IMR-90 (cell line): Measurements from ENCODE around the gene TMEM184C. TPM values are rescaled to one million over a fixed set of nuclear protein-coding genes. Genes with fewer than 3 reads are reported as not detected.

Source experiments
- ATAC-seq: fragments of 200-7000 bp; cut with Tn5 transposase; 2 replicates; pipeline ENCODE4 v1.9.1; 2020; ENCODE audit warnings: low read depth, mild to moderate bottlenecking, moderate library complexity
- BruUV-seq: library from RNA; stranded (reverse); fragments of 400-500 nt; replicated peaks from 2 replicates; lab custom pipeline; 2021; lab: Mats Ljungman, UMichigan
- CTCF ChIA-PET: fragments of 300-600 bp; formaldehyde crosslinking; extraction: SDS; loops from one replicate; lab custom pipeline; 2021; ENCODE audit warnings: antibody characterized with exemption; lab: Yijun Ruan, JAX
- POLR2A ChIA-PET: fragments of 300-600 bp; sonication (Branson Sonifier 250); formaldehyde crosslinking; loops from one replicate; lab custom pipeline; 2022; ENCODE audit warnings: antibody characterized with exemption; ENCODE audit not compliant: unreplicated experiment; lab: Charles Lee
- DNase-seq: peaks from one replicate; pipeline ENCODE4 v3.0.0; 2013
- H2AFZ ChIP-seq: replicated peaks from 2 replicates; pipeline ENCODE3; 2013; ENCODE audit warnings: low read length, mild to moderate bottlenecking; ENCODE audit not compliant: poor library complexity
- H2AK5ac ChIP-seq: 2 replicates; pipeline ENCODE4 v1.6.1; 2013; ENCODE audit warnings: low read depth, low read length, inconsistent platforms
- H2AK9ac ChIP-seq: replicated peaks from 2 replicates; pipeline ENCODE3; 2013; ENCODE audit warnings: mild to moderate bottlenecking, low read depth, low read length, moderate library complexity; ENCODE audit not compliant: poor library complexity
- H2BK120ac ChIP-seq: 2 replicates; pipeline ENCODE4 v1.6.1; 2013; ENCODE audit warnings: low read depth, low read length, inconsistent platforms
- H2BK15ac ChIP-seq: 3 replicates; pipeline ENCODE4 v1.6.1; 2013; ENCODE audit warnings: low read depth, low read length, inconsistent platforms
- H2BK20ac ChIP-seq: 2 replicates; pipeline ENCODE4 v1.6.1; 2013; ENCODE audit warnings: low read depth, mild to moderate bottlenecking, inconsistent platforms, low read length, moderate library complexity
- H2BK5ac ChIP-seq: 2 replicates; pipeline ENCODE4 v1.6.1; 2013; ENCODE audit warnings: mild to moderate bottlenecking, low read depth, low read length, inconsistent platforms; ENCODE audit not compliant: poor library complexity, severe bottlenecking
- H3K14ac ChIP-seq: replicated peaks from 2 replicates; pipeline ENCODE4 v1.6.1; 2013; ENCODE audit warnings: low read depth, low read length, inconsistent platforms
- H3K18ac ChIP-seq: 2 replicates; pipeline ENCODE4 v1.6.1; 2013; ENCODE audit warnings: low read depth, low read length, control low read depth
- H3K23ac ChIP-seq: 2 replicates; pipeline ENCODE4 v1.6.1; 2013; ENCODE audit warnings: low read depth, low read length, inconsistent platforms
- H3K27ac ChIP-seq: 2 replicates; pipeline ENCODE4 v1.5.1; 2013; ENCODE audit warnings: mild to moderate bottlenecking, control low read depth, low read length; ENCODE audit not compliant: insufficient read depth
- H3K27me3 ChIP-seq: 2 replicates; pipeline ENCODE4 v1.6.1; 2013; ENCODE audit warnings: low read length; ENCODE audit not compliant: control insufficient read depth, insufficient read depth
- H3K36me3 ChIP-seq: 2 replicates; pipeline ENCODE4 v1.6.1; 2013; ENCODE audit warnings: low read length, mixed read lengths; ENCODE audit not compliant: control insufficient read depth, insufficient read depth
- H3K4ac ChIP-seq: 2 replicates; pipeline ENCODE4 v1.6.1; 2013; ENCODE audit warnings: low read depth, low read length, inconsistent platforms
- H3K4me1 ChIP-seq: 2 replicates; pipeline ENCODE4 v1.6.1; 2013; ENCODE audit warnings: low read length, mixed read lengths; ENCODE audit not compliant: control insufficient read depth, insufficient read depth
- H3K4me2 ChIP-seq: 2 replicates; pipeline ENCODE4 v1.6.1; 2013; ENCODE audit warnings: low read depth, mild to moderate bottlenecking, control low read depth, low read length, moderate library complexity
- H3K4me3 ChIP-seq: 2 replicates; pipeline ENCODE4 v1.5.1; 2013; ENCODE audit warnings: low read depth, mild to moderate bottlenecking, control low read depth, low read length, moderate library complexity; ENCODE audit not compliant: insufficient read depth
- H3K56ac ChIP-seq: 2 replicates; pipeline ENCODE4 v1.6.1; 2013; ENCODE audit warnings: low read length, inconsistent platforms; ENCODE audit not compliant: insufficient read depth; ENCODE audit errors: extremely low read depth
- H3K79me1 ChIP-seq, 2 experiments: 2 replicates each; pipeline ENCODE4 v1.6.1; 2013; ENCODE audit warnings: low read length in 2 of 2, inconsistent platforms in 1 of 2, low read depth in 1 of 2
- H3K9ac ChIP-seq: 2 replicates; pipeline ENCODE4 v1.6.1; 2013; ENCODE audit warnings: low read depth, low read length, control low read depth
- H3K9me1 ChIP-seq: 2 replicates; pipeline ENCODE4 v1.6.1; 2013; ENCODE audit warnings: low read length, inconsistent platforms; ENCODE audit not compliant: insufficient read depth
- H3K9me3 ChIP-seq: 2 replicates; pipeline ENCODE4 v1.6.1; 2013; ENCODE audit warnings: low read length; ENCODE audit not compliant: control insufficient read depth, insufficient read depth
- H4K20me1 ChIP-seq: 2 replicates; pipeline ENCODE4 v1.6.1; 2013; ENCODE audit warnings: low read length, inconsistent platforms; ENCODE audit not compliant: insufficient read depth
- H4K5ac ChIP-seq: 2 replicates; pipeline ENCODE4 v1.6.1; 2013; ENCODE audit warnings: mild to moderate bottlenecking, low read depth, low read length, control low read depth
- H4K8ac ChIP-seq, 2 experiments: 2 replicates each; pipeline ENCODE4 v1.6.1; 2013; ENCODE audit warnings: low read depth in 2 of 2, low read length in 2 of 2, control low read depth in 1 of 2, inconsistent platforms in 1 of 2
- H4K91ac ChIP-seq: 2 replicates; pipeline ENCODE4 v1.6.1; 2013; ENCODE audit warnings: low read depth, low read length, inconsistent platforms; ENCODE audit not compliant: insufficient read depth
- BHLHE40 ChIP-seq: fragments of 150-350 bp; IDR thresholded peaks from 2 replicates; pipeline ENCODE4 v1.6.1; 2016; ENCODE audit warnings: mild to moderate bottlenecking, low read depth, low read length
- MAZ ChIP-seq: IDR thresholded peaks from 2 replicates; pipeline ENCODE4 v1.6.1; 2012; ENCODE audit warnings: low read depth, mild to moderate bottlenecking, low read length, improper control_type of control experiment, moderate library complexity, borderline replicate concordance
- NFE2L2 ChIP-seq: fragments of 150-350 bp; IDR thresholded peaks from 2 replicates; pipeline ENCODE4 v1.6.1; 2016; ENCODE audit warnings: low read depth, mild to moderate bottlenecking, low read length
- RFX5 ChIP-seq: IDR thresholded peaks from 2 replicates; pipeline ENCODE4 v1.8.0; 2012; ENCODE audit warnings: low read depth, mild to moderate bottlenecking, low read length, moderate library complexity
- WGBS, 2 experiments: methylation state at CpG; one replicate each; pipeline versions ENCODE4 v1.1.5 to v1.1.7; 2013; ENCODE audit warnings: missing lambda C conversion rate in 2 of 2; ENCODE audit not compliant: insufficient read length in 1 of 2; ENCODE audit errors: extremely low coverage in 2 of 2; 5-methylcytosine and 5-hydroxymethylcytosine counted together
- dilution Hi-C: fragments of 300-500 bp; cut with HindIII; formaldehyde crosslinking; loops from one replicate; pipeline ENCODE4 v1.14.3; 2018; ENCODE audit warnings: low sequenced_read_pairs; ENCODE audit not compliant: unreplicated experiment
- in situ Hi-C: fragments of 300-500 bp; cut with MboI; formaldehyde crosslinking; loops from 3 replicates; pipeline ENCODE4 v1.14.3; 2019; ENCODE audit warnings: low sequenced_read_pairs, inconsistent platforms, mixed read lengths
- intact Hi-C: fragments of 100-400 bp; cut with micrococcal nuclease; formaldehyde crosslinking; loops from 2 replicates; pipeline ENCODE4 v1.10.0; 2022
- polyA plus RNA-seq, 3 experiments: library from polyadenylated mRNA; depleted of rRNA; stranded (reverse); fragments of >200 nt; gene quantifications; 2 replicates each; pipeline ENCODE4 v1.2.3, GENCODE V29; 2012; ENCODE audit warnings: low replicate concordance in 1 of 3
- total RNA-seq: library from RNA; depleted of rRNA; stranded (reverse); fragments of >200 nt; gene quantifications from 2 replicates; pipeline ENCODE4 v1.2.3, GENCODE V29; 2012
- TF ChIP-seq, protein P1 (sequence below): fragments of 150-350 bp; IDR thresholded peaks from 2 replicates; pipeline ENCODE4 v1.6.1; 2016; ENCODE audit warnings: low read depth, mild to moderate bottlenecking, low read length, moderate library complexity, borderline replicate concordance

TMEM184C gene
- total and polyA plus RNA-seq, 2 of the 4 experiments (the other 2 are of a cell fraction): 17.4 to 67.6 TPM

GRCh38 chr4:147693218-147693617 lies 76.0 kb downstream of the TMEM184C start:
- no peak overlapping the region for H4K8ac ChIP-seq
- no peak overlapping the region for H2AK5ac ChIP-seq
- H4K91ac ChIP-seq: no peak overlapping the region
- no peaks in the 10 kb centered on the region for H3K4me1 ChIP-seq
- no peak overlapping the region for H2AK9ac ChIP-seq
- in situ Hi-C loops (no loop called here), intact Hi-C loops (no loop called here), dilution Hi-C loops (no loop called here)
- no peak overlapping the region for H3K27ac ChIP-seq
- no peak overlapping the region for H3K23ac ChIP-seq
- no peak overlapping the region for H3K9ac ChIP-seq
- POLR2A ChIA-PET: no interaction called here
- no peak overlapping the region for H2BK120ac ChIP-seq
- no peak overlapping the region for H3K56ac ChIP-seq
- H3K27me3 ChIP-seq: peaks cover 6% of the 10 kb centered on the region; the same call in 1 of the 2 replicates
- TF ChIP-seq NFE2L2 (no peak), MAZ (no peak), RFX5 (no peak), BHLHE40 (no peak)
- TF ChIP-seq, protein P1, sequence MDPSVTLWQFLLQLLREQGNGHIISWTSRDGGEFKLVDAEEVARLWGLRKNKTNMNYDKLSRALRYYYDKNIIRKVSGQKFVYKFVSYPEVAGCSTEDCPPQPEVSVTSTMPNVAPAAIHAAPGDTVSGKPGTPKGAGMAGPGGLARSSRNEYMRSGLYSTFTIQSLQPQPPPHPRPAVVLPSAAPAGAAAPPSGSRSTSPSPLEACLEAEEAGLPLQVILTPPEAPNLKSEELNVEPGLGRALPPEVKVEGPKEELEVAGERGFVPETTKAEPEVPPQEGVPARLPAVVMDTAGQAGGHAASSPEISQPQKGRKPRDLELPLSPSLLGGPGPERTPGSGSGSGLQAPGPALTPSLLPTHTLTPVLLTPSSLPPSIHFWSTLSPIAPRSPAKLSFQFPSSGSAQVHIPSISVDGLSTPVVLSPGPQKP: no peak
- no CpG with 5 or more reads among the region's 3 CpGs for WGBS, 2 experiments
- no TSS peak for BruUV-seq
- DNase-seq (no peak), ATAC-seq (no peak)
- H3K4ac ChIP-seq: no peak overlapping the region
- no peak overlapping the region for H3K4me3 ChIP-seq
- no peak overlapping the region for H2BK15ac ChIP-seq
- no peaks in the 10 kb centered on the region for H3K79me1 ChIP-seq
- H4K20me1 ChIP-seq: no peaks in the 10 kb centered on the region
- no peak overlapping the region for H3K14ac ChIP-seq
- CTCF ChIA-PET: interaction anchor here (1.4 kb wide), 1 partner anchor 174 kb away, joined by 4 read pairs; no protein-coding TSS in a partner anchor
- no peaks in the 10 kb centered on the region for H3K9me3 ChIP-seq
- H2BK20ac ChIP-seq: no peak overlapping the region
- no peaks in the 10 kb centered on the region for H3K9me1 ChIP-seq
- H3K18ac ChIP-seq: no peak overlapping the region
- no peak overlapping the region for H4K5ac ChIP-seq
- no peak overlapping the region for H2BK5ac ChIP-seq
- no peaks in the 10 kb centered on the region for H3K36me3 ChIP-seq
- H2AFZ ChIP-seq: no peak overlapping the region
- no peak overlapping the region for H3K4me2 ChIP-seq
